Midbrain (tissue), 1 donor: Measurements from ENCODE around the gene MFNG.
"Not testable (repeated sequence)": the region's sequence is repeated elsewhere in the genome, so short reads cannot be mapped to it uniquely, and the experiment has no call there.

Source experiments
- DNase-seq: peaks from one replicate; lab custom pipeline; 2025; lab: John Stamatoyannopoulos, UW

The MFNG gene

GRCh38 chr22:37473437-37473946 is 12.7 kb downstream of the MFNG start:
- no peak for DNase-seq

- no peak for DNase-seq
Measured at GRCh38 chr22:37472418-37473006, 13.7 kb downstream of the MFNG start.

GRCh38 chr22:37471727-37472417 is 14.3 kb downstream of the MFNG start:
- DNase-seq, result no peak

GRCh38 chr22:37470087-37470445 is 16.1 kb downstream of the MFNG start:
- no peak for DNase-seq

- no peak for DNase-seq
Measured at GRCh38 chr22:37469416-37470086, 16.6 kb downstream of the MFNG start.

- DNase-seq, result not testable (repeated sequence)
Measured at GRCh38 chr22:37468201-37468695, 17.9 kb downstream of the MFNG start.

GRCh38 chr22:37467391-37467955 is 18.7 kb downstream of the MFNG start:
- no peak for DNase-seq

- no peak for DNase-seq
Measured at GRCh38 chr22:37464181-37464580, 22.0 kb downstream of the MFNG start.

- no peak for DNase-seq
Measured at GRCh38 chr22:37462983-37463382, 23.2 kb downstream of the MFNG start.

GRCh38 chr22:37462436-37462835 is 23.7 kb downstream of the MFNG start:
- no peak for DNase-seq

- no peak for DNase-seq
Measured at GRCh38 chr22:37461961-37462360, 24.2 kb downstream of the MFNG start.

GRCh38 chr22:37460684-37461083 is 25.5 kb downstream of the MFNG start:
- no peak for DNase-seq

- DNase-seq, result no peak
Measured at GRCh38 chr22:37459206-37459605, 27.0 kb downstream of the MFNG start.

- DNase-seq, result peak; percentile 26
Measured at GRCh38 chr22:37457093-37457893, 28.9 kb downstream of the MFNG start.

GRCh38 chr22:37456346-37456745 is 29.8 kb downstream of the MFNG start:
- no peak for DNase-seq

- no peak for DNase-seq
Measured at GRCh38 chr22:37455896-37456295, 30.3 kb downstream of the MFNG start.

- no peak for DNase-seq
Measured at GRCh38 chr22:37454857-37455686, 31.1 kb downstream of the MFNG start.

GRCh38 chr22:37453696-37454095 is 32.5 kb downstream of the MFNG start:
- DNase-seq, result no peak

GRCh38 chr22:37451218-37451617 is 35.0 kb downstream of the MFNG start:
- DNase-seq, result no peak

GRCh38 chr22:37449331-37450001 is 36.7 kb downstream of the MFNG start:
- no peak for DNase-seq
